Neural crest cell (in vitro differentiated cells): ENCODE results near the gene SYTL1. TPM values are rescaled to one million over a fixed set of nuclear protein-coding genes. Genes with fewer than 3 reads are reported as not detected.

Experiments used
- DNase-seq: peaks from one replicate; pipeline ENCODE4 v3.0.0; 2021; ENCODE audit warnings: low read depth, mixed read lengths, low spot score
- H3K27ac Mint-ChIP-seq: one replicate; pipeline ENCODE4 v1.8.0; 2021; ENCODE audit warnings: mild to moderate bottlenecking, mixed read lengths; ENCODE audit not compliant: unreplicated experiment
- H3K27me3 Mint-ChIP-seq: 2 replicates; pipeline ENCODE4 v1.8.0; 2021; ENCODE audit warnings: low read depth, mild to moderate bottlenecking, mixed read lengths
- H3K36me3 Mint-ChIP-seq: 2 replicates; pipeline ENCODE4 v1.8.0; 2021; ENCODE audit warnings: low read depth, mild to moderate bottlenecking, mixed read lengths
- H3K4me1 Mint-ChIP-seq: 2 replicates; pipeline ENCODE4 v1.8.0; 2021; ENCODE audit warnings: mixed read lengths
- H3K4me3 Mint-ChIP-seq: one replicate; pipeline ENCODE4 v1.8.0; 2021; ENCODE audit warnings: mild to moderate bottlenecking, mixed read lengths
- H3K9me3 Mint-ChIP-seq: 2 replicates; pipeline ENCODE4 v1.8.0; 2021; ENCODE audit warnings: mixed read lengths
- total RNA-seq: library from RNA; stranded (reverse); gene quantifications from 2 replicates; pipeline ENCODE4 v1.2.1, GENCODE V29; 2021
- TF ChIP-seq, protein P1 (sequence below): fragments of 200-600 bp; sonication (generic); conservative IDR thresholded peaks from 2 replicates; pipeline ENCODE4 v1.5.0; 2021; ENCODE audit warnings: antibody characterized with exemption, mild to moderate bottlenecking

Gene SYTL1
- total RNA-seq, 1 donor from 2014 or later, result 0.72 TPM

DNA sequence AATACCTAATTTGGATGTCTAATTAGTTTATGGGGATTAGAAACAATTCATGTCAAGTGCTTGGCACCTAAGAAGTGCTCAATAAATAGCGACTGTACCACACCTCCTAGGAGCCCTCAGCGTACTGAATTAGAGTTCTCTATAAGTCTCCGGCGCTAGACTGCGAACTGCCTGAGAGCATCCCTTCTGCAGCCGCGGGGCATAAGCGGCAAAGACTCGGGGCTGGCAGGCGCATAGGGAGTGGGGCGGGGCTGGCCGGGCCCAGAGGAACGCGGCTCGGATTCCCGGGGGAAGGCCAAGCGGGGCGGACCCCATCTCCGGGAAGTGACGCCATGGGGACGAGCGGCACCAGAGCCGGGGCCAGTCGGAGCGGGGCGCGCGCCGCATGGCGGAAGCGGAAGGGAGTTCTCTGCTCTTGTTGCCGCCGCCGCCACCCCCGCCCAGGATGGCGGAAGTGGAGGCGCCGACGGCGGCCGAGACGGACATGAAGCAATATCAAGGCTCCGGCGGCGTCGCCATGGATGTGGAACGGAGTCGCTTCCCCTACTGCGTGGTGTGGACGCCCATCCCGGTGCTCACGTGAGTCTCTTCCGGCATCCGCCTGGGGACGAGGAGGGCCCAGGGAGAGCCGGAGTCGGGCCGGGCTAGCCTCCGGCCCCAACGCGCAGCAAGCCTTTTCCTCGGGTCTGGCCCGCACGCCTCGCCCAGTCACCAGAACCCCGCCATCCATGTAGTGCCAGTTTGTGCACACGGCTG, 19.8 kb upstream of the SYTL1 start, which contains the start of gene TMEM222:
TSS of gene TMEM222 (plus strand) at position 351 of the 756 bp plus-strand sequence. CDS start at position 386, 35 bp downstream.
- Mint-ChIP-seq H3K4me3 (peak within 1 kb of the TSS; percentile 94), H3K27ac (peak within 1 kb of the TSS; percentile 99), H3K4me1 (peaks cover 19% of the 10 kb centered on the region), H3K9me3 (no peaks in the 10 kb centered on the region), H3K27me3 (peaks cover 3% of the 10 kb centered on the region), H3K36me3 (no peaks in the 10 kb centered on the region)
- peak; percentile 96 for DNase-seq
- TF ChIP-seq, protein P1, sequence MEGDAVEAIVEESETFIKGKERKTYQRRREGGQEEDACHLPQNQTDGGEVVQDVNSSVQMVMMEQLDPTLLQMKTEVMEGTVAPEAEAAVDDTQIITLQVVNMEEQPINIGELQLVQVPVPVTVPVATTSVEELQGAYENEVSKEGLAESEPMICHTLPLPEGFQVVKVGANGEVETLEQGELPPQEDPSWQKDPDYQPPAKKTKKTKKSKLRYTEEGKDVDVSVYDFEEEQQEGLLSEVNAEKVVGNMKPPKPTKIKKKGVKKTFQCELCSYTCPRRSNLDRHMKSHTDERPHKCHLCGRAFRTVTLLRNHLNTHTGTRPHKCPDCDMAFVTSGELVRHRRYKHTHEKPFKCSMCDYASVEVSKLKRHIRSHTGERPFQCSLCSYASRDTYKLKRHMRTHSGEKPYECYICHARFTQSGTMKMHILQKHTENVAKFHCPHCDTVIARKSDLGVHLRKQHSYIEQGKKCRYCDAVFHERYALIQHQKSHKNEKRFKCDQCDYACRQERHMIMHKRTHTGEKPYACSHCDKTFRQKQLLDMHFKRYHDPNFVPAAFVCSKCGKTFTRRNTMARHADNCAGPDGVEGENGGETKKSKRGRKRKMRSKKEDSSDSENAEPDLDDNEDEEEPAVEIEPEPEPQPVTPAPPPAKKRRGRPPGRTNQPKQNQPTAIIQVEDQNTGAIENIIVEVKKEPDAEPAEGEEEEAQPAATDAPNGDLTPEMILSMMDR, result peak; percentile 26

DNA sequence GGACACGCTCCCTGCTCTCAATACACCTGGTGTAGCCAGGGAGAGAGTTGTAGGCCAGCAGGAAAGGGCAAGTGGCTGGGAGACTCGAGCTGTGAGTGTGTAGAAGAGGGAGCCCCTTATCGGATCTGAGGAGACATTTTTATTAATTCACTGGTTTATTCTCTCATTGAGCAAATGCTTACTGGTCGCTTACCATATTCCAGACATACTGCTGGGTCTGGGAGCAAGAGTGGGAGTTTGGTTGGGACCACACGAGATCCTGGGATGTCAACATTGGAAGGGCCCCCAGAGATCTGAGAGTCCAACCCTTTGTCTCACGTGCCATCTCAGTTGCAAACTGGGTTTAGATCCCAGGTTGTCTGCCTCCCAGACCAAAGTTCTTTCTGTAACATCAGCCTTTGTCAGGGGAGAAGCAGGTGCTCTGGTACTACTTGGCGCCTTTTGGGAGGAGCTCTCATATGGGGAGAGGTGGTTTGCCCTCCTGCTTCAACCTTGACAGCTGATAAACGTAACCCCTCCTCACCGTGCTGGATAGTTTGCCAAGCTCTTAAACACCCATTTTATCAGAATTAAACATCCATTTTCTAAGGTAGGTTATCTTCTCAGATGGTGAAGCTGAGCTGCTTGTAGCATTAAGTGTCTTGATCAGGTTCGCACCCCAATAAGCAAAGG, 19.1 kb upstream of the SYTL1 start:
- Mint-ChIP-seq H3K27ac (peak overlapping the region; percentile 99), H3K4me1 (peaks cover 19% of the 10 kb centered on the region), H3K36me3 (no peaks in the 10 kb centered on the region), H3K9me3 (no peaks in the 10 kb centered on the region), H3K4me3 (peak overlapping the region; percentile 94), H3K27me3 (peaks cover 3% of the 10 kb centered on the region)
- TF ChIP-seq, protein P1, result no peak
- no peak for DNase-seq

DNA sequence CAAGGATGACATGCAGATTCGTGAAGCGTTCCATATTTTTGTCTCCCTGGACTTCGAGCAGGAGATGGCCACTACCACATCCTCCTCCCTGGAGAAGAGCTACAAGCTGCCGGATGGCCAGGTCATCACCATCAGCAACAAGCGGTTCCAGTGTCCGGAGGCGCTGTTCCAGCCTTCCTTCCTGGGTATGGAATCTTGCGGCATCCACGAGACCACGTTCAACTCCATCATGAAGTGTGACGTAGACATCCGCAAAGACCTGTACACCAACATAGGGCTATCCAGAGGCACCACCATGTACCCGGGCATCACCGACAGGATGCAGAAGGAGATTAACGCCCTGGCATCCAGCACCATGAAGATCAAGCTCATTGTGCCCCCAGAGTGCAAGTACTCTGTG, 16.5 kb upstream of the SYTL1 start:
- TF ChIP-seq, protein P1, result no peak
- Mint-ChIP-seq H3K36me3 (no peaks in the 10 kb centered on the region), H3K4me3 (peak overlapping the region; percentile 81), H3K27me3 (peaks cover 3% of the 10 kb centered on the region), H3K4me1 (peaks cover 14% of the 10 kb centered on the region), H3K9me3 (no peaks in the 10 kb centered on the region), H3K27ac (no peak overlapping the region)
- DNase-seq, result no peak

DNA sequence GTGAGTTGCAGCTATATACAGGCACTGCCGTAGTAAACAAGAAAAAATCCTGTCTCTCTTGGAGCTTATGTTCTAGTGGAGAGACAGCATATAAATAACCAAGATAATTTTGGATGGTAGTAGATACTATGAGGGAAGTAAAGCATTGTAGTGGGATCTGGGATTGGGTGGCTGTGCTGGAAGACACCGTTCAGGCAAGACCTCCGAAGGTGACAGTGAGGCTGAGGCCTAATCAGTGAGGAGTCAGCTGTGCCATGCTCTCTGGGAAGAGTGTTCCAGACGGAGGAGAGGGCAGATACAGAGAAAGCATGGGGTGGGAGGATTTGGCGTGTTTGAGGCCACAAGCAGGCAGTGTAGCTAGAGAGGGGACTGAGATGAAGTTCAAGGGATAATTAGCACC, 13.9 kb upstream of the SYTL1 start:
- TF ChIP-seq, protein P1, result no peak
- Mint-ChIP-seq H3K4me1 (peaks cover 7% of the 10 kb centered on the region), H3K27ac (no peak overlapping the region), H3K27me3 (no peaks in the 10 kb centered on the region), H3K9me3 (no peaks in the 10 kb centered on the region), H3K4me3 (no peak overlapping the region), H3K36me3 (peaks cover 4% of the 10 kb centered on the region)
- no peak for DNase-seq

DNA sequence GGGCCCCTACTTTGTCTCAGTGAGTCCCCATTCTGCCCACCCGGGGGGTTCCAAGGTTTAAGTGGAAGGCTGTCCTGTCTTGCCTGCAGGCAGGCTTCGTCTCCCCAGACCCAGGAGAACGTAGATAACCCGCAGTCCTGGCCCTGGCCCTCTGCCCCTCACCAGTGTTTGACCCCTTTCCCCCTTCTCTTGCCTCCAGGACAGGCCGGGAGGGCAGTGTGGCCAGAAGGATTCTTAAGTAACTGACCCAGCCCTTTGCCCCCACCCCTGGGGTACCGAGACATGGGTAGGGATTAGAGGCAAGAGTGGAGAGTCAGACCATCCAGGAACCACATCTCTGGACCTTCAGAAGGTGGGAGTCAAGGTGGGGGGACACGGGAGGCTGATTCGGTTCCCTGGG, 11.0 kb upstream of the SYTL1 start:
- TF ChIP-seq, protein P1, result no peak
- DNase-seq, result no peak
- H3K9me3 Mint-ChIP-seq, result no peaks in the 10 kb centered on the region
- no peak overlapping the region for H3K4me3 Mint-ChIP-seq
- H3K27ac Mint-ChIP-seq, result no peak overlapping the region
- H3K4me1 Mint-ChIP-seq, result no peaks in the 10 kb centered on the region
- peaks cover 5% of the 10 kb centered on the region for H3K36me3 Mint-ChIP-seq
- H3K27me3 Mint-ChIP-seq, result no peaks in the 10 kb centered on the region
